Activated B cell treated with CpG ODN at 0.5 μM for 24 hours (primary cell): Measurements from ENCODE around the gene GBA3. TPM values are rescaled to one million over a fixed set of nuclear protein-coding genes. Genes with fewer than 3 reads are reported as not detected.

Experiments
- ATAC-seq: fragments of 200-7000 bp; cut with Tn5 transposase; one replicate; pipeline ENCODE4 v1.10.0; 2021; ENCODE audit warnings: low read depth, mild to moderate bottlenecking, moderate library complexity
- CTCF ChIA-PET: fragments of 350-600 bp; sonication (Branson Sonifier 250); formaldehyde crosslinking; loops from one replicate; lab custom pipeline; 2021; ENCODE audit warnings: antibody characterized with exemption; lab: Charles Lee
- POLR2A ChIA-PET: fragments of 350-600 bp; sonication (Branson Sonifier 250); formaldehyde crosslinking; loops from one replicate; lab custom pipeline; 2021; ENCODE audit warnings: antibody characterized with exemption; lab: Charles Lee
- DNase-seq: peaks from one replicate; pipeline ENCODE4 v3.0.0; 2022
- H3K27ac Mint-ChIP-seq: one replicate; pipeline ENCODE4 v1.8.0; 2020; ENCODE audit warnings: mixed read lengths
- H3K27me3 Mint-ChIP-seq: one replicate; pipeline ENCODE4 v1.8.0; 2021; ENCODE audit warnings: mixed read lengths
- H3K36me3 Mint-ChIP-seq: one replicate; pipeline ENCODE4 v1.8.0; 2021; ENCODE audit warnings: low read depth, mixed read lengths
- H3K4me1 Mint-ChIP-seq: one replicate; pipeline ENCODE4 v1.8.0; 2021; ENCODE audit warnings: mixed read lengths
- H3K4me3 Mint-ChIP-seq: one replicate; pipeline ENCODE4 v1.8.0; 2020; ENCODE audit warnings: mild to moderate bottlenecking, mixed read lengths
- H3K9me3 Mint-ChIP-seq: one replicate; pipeline ENCODE4 v1.8.0; 2020; ENCODE audit warnings: mixed read lengths
- CTCF ChIP-seq: fragments of 200-600 bp; IDR thresholded peaks from one replicate; pipeline ENCODE4 v1.8.0; 2022; ENCODE audit warnings: antibody characterized with exemption, mild to moderate bottlenecking
- intact Hi-C: fragments of 100-400 bp; cut with micrococcal nuclease; formaldehyde crosslinking; loops from one replicate; pipeline ENCODE4 v1.15.1; 2024
- total RNA-seq: library from RNA; stranded (reverse); gene quantifications from 2 replicates; pipeline ENCODE4 v1.2.3, GENCODE V29; 2022

GBA3 gene
- total RNA-seq, 1 donor from 2014 or later = not detected

- Mint-ChIP-seq H3K9me3 (no peaks in the 10 kb centered on the region), H3K4me1 (no peaks in the 10 kb centered on the region), H3K27ac (no peak overlapping the region), H3K27me3 (no peaks in the 10 kb centered on the region), H3K4me3 (no peak overlapping the region), H3K36me3 (no peaks in the 10 kb centered on the region)
- DNase-seq (no peak), ATAC-seq (no peak)
- TF ChIP-seq CTCF = no peak
- intact Hi-C loops = no loop called here
- ChIA-PET POLR2A (no interaction called here), CTCF (no interaction called here)
These were observed 14.7 kb downstream of the GBA3 start for GRCh38 chr4:22707390-22707789.

GRCh38 chr4:22708961-22709360, 16.2 kb downstream of the GBA3 start:
- CTCF ChIA-PET = no interaction called here
- H3K27me3 Mint-ChIP-seq = no peaks in the 10 kb centered on the region
- ATAC-seq = no peak
- no peak for TF ChIP-seq CTCF
- H3K9me3 Mint-ChIP-seq = no peaks in the 10 kb centered on the region
- intact Hi-C loops = no loop called here
- no peak overlapping the region for H3K4me3 Mint-ChIP-seq
- no peaks in the 10 kb centered on the region for H3K36me3 Mint-ChIP-seq
- DNase-seq = no peak
- H3K4me1 Mint-ChIP-seq = no peaks in the 10 kb centered on the region
- no peak overlapping the region for H3K27ac Mint-ChIP-seq
- POLR2A ChIA-PET = no interaction called here

- no peaks in the 10 kb centered on the region for H3K9me3 Mint-ChIP-seq
- intact Hi-C loops = no loop called here
- DNase-seq (no peak), ATAC-seq (no peak)
- no peaks in the 10 kb centered on the region for H3K27me3 Mint-ChIP-seq
- H3K36me3 Mint-ChIP-seq = no peaks in the 10 kb centered on the region
- H3K27ac Mint-ChIP-seq = no peak overlapping the region
- POLR2A ChIA-PET = no interaction called here
- H3K4me1 Mint-ChIP-seq = no peaks in the 10 kb centered on the region
- no peak overlapping the region for H3K4me3 Mint-ChIP-seq
- CTCF ChIA-PET = no interaction called here
- no peak for TF ChIP-seq CTCF
These were observed 19.4 kb downstream of the GBA3 start for GRCh38 chr4:22712105-22712504.

GRCh38 chr4:22712529-22712928, 19.8 kb downstream of the GBA3 start:
- CTCF ChIA-PET = no interaction called here
- Mint-ChIP-seq H3K4me1 (no peaks in the 10 kb centered on the region), H3K27ac (no peak overlapping the region), H3K4me3 (no peak overlapping the region), H3K27me3 (no peaks in the 10 kb centered on the region), H3K9me3 (peaks cover under 1% of the 10 kb centered on the region), H3K36me3 (no peaks in the 10 kb centered on the region)
- ATAC-seq = no peak
- intact Hi-C loops = no loop called here
- no peak for DNase-seq
- TF ChIP-seq CTCF = no peak
- POLR2A ChIA-PET = no interaction called here

- Mint-ChIP-seq H3K9me3 (peaks cover 2% of the 10 kb centered on the region), H3K36me3 (no peaks in the 10 kb centered on the region), H3K4me3 (no peak overlapping the region), H3K27me3 (no peaks in the 10 kb centered on the region), H3K27ac (no peak overlapping the region), H3K4me1 (no peaks in the 10 kb centered on the region)
- CTCF ChIA-PET = no interaction called here
- ATAC-seq (no peak), DNase-seq (no peak)
- no peak for TF ChIP-seq CTCF
- intact Hi-C loops = no loop called here
- POLR2A ChIA-PET = no interaction called here
These were observed 21.1 kb downstream of the GBA3 start for GRCh38 chr4:22713841-22714240.
